Hepatocyte (in vitro differentiated cells): ENCODE data around the gene DNM2. TPM values are rescaled to one million over a fixed set of nuclear protein-coding genes. Genes with fewer than 3 reads are reported as not detected.

Experiments used
- DNase-seq: peaks from one replicate; pipeline ENCODE4 v3.0.0-alpha.2; 2016; ENCODE audit warnings: low spot score
- H2AFZ ChIP-seq: fragments of 200-600 bp; sonication (generic); 2 replicates; pipeline ENCODE4 v1.6.0; 2016; ENCODE audit warnings: antibody characterized with exemption, mild to moderate bottlenecking
- H3K27ac ChIP-seq: fragments of 200-600 bp; sonication (generic); 2 replicates; pipeline ENCODE4 v1.5.1; 2016; ENCODE audit warnings: mild to moderate bottlenecking
- H3K27me3 ChIP-seq: fragments of 200-600 bp; sonication (generic); 2 replicates; pipeline ENCODE4 v1.6.1; 2016
- H3K36me3 ChIP-seq: fragments of 200-600 bp; sonication (generic); replicated peaks from 2 replicates; pipeline ENCODE4 v1.5.1; 2016; ENCODE audit warnings: low read depth; ENCODE audit not compliant: insufficient read depth
- H3K4me1 ChIP-seq: fragments of 200-600 bp; sonication (generic); 2 replicates; pipeline ENCODE4 v1.5.1; 2016; ENCODE audit warnings: mild to moderate bottlenecking, moderate library complexity; ENCODE audit not compliant: insufficient read depth
- H3K4me2 ChIP-seq: fragments of 200-600 bp; sonication (generic); 2 replicates; pipeline ENCODE4 v1.6.0; 2016
- H3K4me3 ChIP-seq: fragments of 200-600 bp; sonication (generic); 2 replicates; pipeline ENCODE4 v1.5.1; 2016; ENCODE audit warnings: mild to moderate bottlenecking
- H3K79me2 ChIP-seq: fragments of 200-600 bp; sonication (generic); 2 replicates; pipeline ENCODE4 v1.6.0; 2017; ENCODE audit warnings: mild to moderate bottlenecking
- H3K9me2 ChIP-seq: fragments of 200-600 bp; sonication (generic); replicated peaks from 2 replicates; pipeline ENCODE4 v1.6.0; 2017; ENCODE audit warnings: mild to moderate bottlenecking; ENCODE audit not compliant: insufficient read depth
- H3K9me3 ChIP-seq: fragments of 200-600 bp; sonication (generic); 2 replicates; pipeline ENCODE4 v1.5.1; 2016; ENCODE audit warnings: low read depth, mild to moderate bottlenecking
- H4K20me1 ChIP-seq: fragments of 200-600 bp; sonication (generic); 2 replicates; pipeline ENCODE4 v1.6.0; 2016; ENCODE audit warnings: mild to moderate bottlenecking; ENCODE audit not compliant: insufficient read depth, poor library complexity, severe bottlenecking
- EZH2 ChIP-seq: fragments of 200-600 bp; sonication (generic); IDR thresholded peaks from 2 replicates; pipeline ENCODE4 v1.6.1; 2016; ENCODE audit warnings: antibody characterized with exemption, mild to moderate bottlenecking, borderline replicate concordance
- EZH2phosphoT487 ChIP-seq: fragments of 200-600 bp; sonication (generic); IDR thresholded peaks from one replicate; pipeline ENCODE4 v1.6.1; 2018; ENCODE audit warnings: antibody characterized with exemption, mild to moderate bottlenecking, low read depth, moderate library complexity; ENCODE audit not compliant: unreplicated experiment, severe bottlenecking
- WGBS: methylation state at CpG from one replicate; pipeline ENCODE4 v1.1.6; 2016; ENCODE audit warnings: low lambda C conversion rate; ENCODE audit errors: missing lambda C conversion rate; 5-methylcytosine and 5-hydroxymethylcytosine counted together
- polyA plus RNA-seq: library from polyadenylated mRNA; unstranded; fragments of >200 nt; fragmentation: Nextera tagmentation; extraction: Ambion mirVana; gene quantifications from 2 replicates; pipeline ENCODE4 v1.2.1, GENCODE V29; 2016
- total RNA-seq: library from RNA; depleted of rRNA; stranded (reverse); fragments of >200 nt; gene quantifications from 2 replicates; pipeline ENCODE4 v1.2.3, GENCODE V29; 2014
- TF ChIP-seq, protein P1 (sequence below): fragments of 200-600 bp; sonication (generic); IDR thresholded peaks from 2 replicates; pipeline ENCODE4 v1.5.1; 2016; ENCODE audit warnings: antibody characterized with exemption, mild to moderate bottlenecking; ENCODE audit not compliant: poor library complexity

Gene DNM2
- total and polyA plus RNA-seq, 2 experiments from 2014 or later: 93.9 to 130 TPM

GRCh38 chr19:10862561-10863106 lies 144.8 kb downstream of the DNM2 start:
- no peak for DNase-seq
- no peaks in the 10 kb centered on the region for H3K4me1 ChIP-seq
- H3K4me3 ChIP-seq: no peak overlapping the region
- peak overlapping the region; percentile 73 for H3K27ac ChIP-seq
- no peak overlapping the region for H2AFZ ChIP-seq
- peak overlapping the region; percentile 20 for H3K4me2 ChIP-seq
- no peaks in the 10 kb centered on the region for H3K9me3 ChIP-seq
- WGBS: 94% methylated on average over 6 of the region's 6 CpGs
- no peaks in the 10 kb centered on the region for H3K27me3 ChIP-seq
- H3K79me2 ChIP-seq: no peaks in the 10 kb centered on the region
- no peaks in the 10 kb centered on the region for H3K9me2 ChIP-seq
- no peaks in the 10 kb centered on the region for H3K36me3 ChIP-seq
- H4K20me1 ChIP-seq: no peaks in the 10 kb centered on the region
- TF ChIP-seq, protein P1, sequence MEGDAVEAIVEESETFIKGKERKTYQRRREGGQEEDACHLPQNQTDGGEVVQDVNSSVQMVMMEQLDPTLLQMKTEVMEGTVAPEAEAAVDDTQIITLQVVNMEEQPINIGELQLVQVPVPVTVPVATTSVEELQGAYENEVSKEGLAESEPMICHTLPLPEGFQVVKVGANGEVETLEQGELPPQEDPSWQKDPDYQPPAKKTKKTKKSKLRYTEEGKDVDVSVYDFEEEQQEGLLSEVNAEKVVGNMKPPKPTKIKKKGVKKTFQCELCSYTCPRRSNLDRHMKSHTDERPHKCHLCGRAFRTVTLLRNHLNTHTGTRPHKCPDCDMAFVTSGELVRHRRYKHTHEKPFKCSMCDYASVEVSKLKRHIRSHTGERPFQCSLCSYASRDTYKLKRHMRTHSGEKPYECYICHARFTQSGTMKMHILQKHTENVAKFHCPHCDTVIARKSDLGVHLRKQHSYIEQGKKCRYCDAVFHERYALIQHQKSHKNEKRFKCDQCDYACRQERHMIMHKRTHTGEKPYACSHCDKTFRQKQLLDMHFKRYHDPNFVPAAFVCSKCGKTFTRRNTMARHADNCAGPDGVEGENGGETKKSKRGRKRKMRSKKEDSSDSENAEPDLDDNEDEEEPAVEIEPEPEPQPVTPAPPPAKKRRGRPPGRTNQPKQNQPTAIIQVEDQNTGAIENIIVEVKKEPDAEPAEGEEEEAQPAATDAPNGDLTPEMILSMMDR: no peak
- no peak for TF ChIP-seq EZH2
- no peak for TF ChIP-seq EZH2phosphoT487

GRCh38 chr19:10863107-10863717 lies 145.3 kb downstream of the DNM2 start:
- Histone ChIP-seq H3K27me3 (no peaks in the 10 kb centered on the region), H3K9me2 (no peaks in the 10 kb centered on the region), H3K79me2 (no peaks in the 10 kb centered on the region), H3K36me3 (no peaks in the 10 kb centered on the region), H4K20me1 (no peaks in the 10 kb centered on the region), H3K9me3 (no peaks in the 10 kb centered on the region), H3K27ac (peak overlapping the region; percentile 73), H3K4me1 (no peaks in the 10 kb centered on the region), H3K4me2 (peak overlapping the region; percentile 20), H2AFZ (no peak overlapping the region), H3K4me3 (no peak overlapping the region)
- WGBS: 62% methylated on average over 18 of the region's 18 CpGs
- DNase-seq: peak; percentile 58
- no peak for TF ChIP-seq EZH2
- no peak for TF ChIP-seq EZH2phosphoT487

DNA sequence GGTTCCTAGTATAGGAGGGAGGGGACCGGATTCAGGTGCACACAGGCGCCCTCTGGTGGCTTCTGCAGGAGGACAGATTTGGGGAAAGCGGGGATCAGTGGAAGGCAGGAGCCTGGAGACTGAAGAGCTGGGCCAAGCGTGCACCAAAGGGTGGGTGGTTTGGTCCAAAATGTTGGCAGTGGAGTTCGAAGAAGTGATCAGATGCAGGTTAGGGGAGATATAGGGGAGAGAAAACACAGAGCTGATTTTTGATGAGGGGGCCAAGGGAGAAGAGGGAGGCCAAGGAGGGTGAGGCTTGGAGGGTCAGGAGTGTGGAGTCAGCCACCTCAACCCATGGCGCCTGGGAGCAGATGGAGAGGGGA lies 146.6 kb downstream of the DNM2 start:
- Histone ChIP-seq H3K9me3 (no peaks in the 10 kb centered on the region), H3K4me3 (no peak overlapping the region), H3K4me1 (no peaks in the 10 kb centered on the region), H3K27ac (no peak overlapping the region), H2AFZ (peak overlapping the region; percentile 89), H4K20me1 (no peaks in the 10 kb centered on the region), H3K27me3 (no peaks in the 10 kb centered on the region), H3K4me2 (peak overlapping the region; percentile 67), H3K36me3 (no peaks in the 10 kb centered on the region), H3K79me2 (no peaks in the 10 kb centered on the region), H3K9me2 (no peaks in the 10 kb centered on the region)
- WGBS: 30% methylated on average over 6 of the region's 6 CpGs
- TF ChIP-seq EZH2 (no peak), EZH2phosphoT487 (no peak)
- TF ChIP-seq, protein P1: peak; percentile 89
- peak; percentile 89 for DNase-seq

DNA sequence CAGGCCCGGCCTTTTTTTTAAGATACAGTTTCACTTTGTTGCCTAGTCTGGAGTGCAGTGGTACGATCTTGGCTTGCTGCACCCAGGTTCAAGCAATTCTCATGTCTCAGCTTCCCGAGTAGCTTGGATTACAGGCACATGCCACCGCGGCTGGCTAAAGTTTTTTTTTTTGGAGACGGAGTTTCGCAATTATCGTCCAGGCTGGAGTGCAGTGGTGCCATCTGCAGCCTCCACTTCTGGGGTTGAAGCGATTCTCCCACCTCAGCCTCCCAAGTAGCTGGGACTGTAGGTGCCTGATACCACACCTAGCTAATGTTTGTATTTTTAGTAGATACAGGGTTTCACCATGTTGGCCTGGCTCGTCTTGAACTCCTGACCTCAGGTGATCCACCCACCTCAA lies 148.6 kb downstream of the DNM2 start:
- TF ChIP-seq EZH2phosphoT487 (no peak), EZH2 (no peak)
- TF ChIP-seq, protein P1: no peak
- WGBS: 92% methylated on average over 10 of the region's 10 CpGs
- Histone ChIP-seq H3K9me2 (no peaks in the 10 kb centered on the region), H4K20me1 (no peaks in the 10 kb centered on the region), H3K9me3 (no peaks in the 10 kb centered on the region), H3K27ac (no peak overlapping the region), H3K79me2 (no peaks in the 10 kb centered on the region), H3K4me3 (no peak overlapping the region), H3K27me3 (no peaks in the 10 kb centered on the region), H3K4me1 (peaks cover 4% of the 10 kb centered on the region), H3K36me3 (no peaks in the 10 kb centered on the region), H2AFZ (no peak overlapping the region), H3K4me2 (no peak overlapping the region)
- DNase-seq: no peak
